HL-60 (cell line): ENCODE measurements around the gene CCDC92.

ENCODE experiments used
- DNase-seq, 2 experiments: peaks; one replicate each; pipeline ENCODE4 v3.0.0-alpha.2; 2010 to 2020; ENCODE audit warnings: low read depth in 1 of 2, low spot score in 1 of 2
- H3K27ac ChIP-seq: fragments of 250-450 bp; sonication (Bioruptor Pico); replicated peaks from 2 replicates; pipeline ENCODE4 v1.5.1; 2020; ENCODE audit warnings: mild to moderate bottlenecking, moderate library complexity
- H3K27me3 ChIP-seq: fragments of 250-450 bp; sonication (Bioruptor Pico); 2 replicates; pipeline ENCODE4 v1.5.1; 2021; ENCODE audit warnings: mild to moderate bottlenecking, moderate library complexity; ENCODE audit not compliant: insufficient read depth, poor library complexity, severe bottlenecking
- H3K4me3 ChIP-seq: replicated peaks from 2 replicates; pipeline ENCODE4 v1.5.1; 2011; ENCODE audit warnings: mild to moderate bottlenecking, control low read depth, low read length; ENCODE audit not compliant: insufficient read depth
- GABPA ChIP-seq: IDR thresholded peaks from 2 replicates; pipeline ENCODE4 v1.6.1; 2012; ENCODE audit warnings: low read depth
- POLR2AphosphoS5 ChIP-seq: IDR thresholded peaks from 2 replicates; pipeline ENCODE4 v1.6.1; 2012; ENCODE audit warnings: low read depth
- SPI1 ChIP-seq: IDR thresholded peaks from 2 replicates; pipeline ENCODE4 v1.6.1; 2012; ENCODE audit warnings: low read depth, mild to moderate bottlenecking, borderline replicate concordance
- TF ChIP-seq, protein P1 (sequence below): IDR thresholded peaks from 2 replicates; pipeline ENCODE4 v1.6.1; 2012; ENCODE audit warnings: low read depth; ENCODE audit not compliant: insufficient replicate concordance
- TF ChIP-seq, protein P2 (sequence below): IDR thresholded peaks from one replicate; pipeline ENCODE4 v1.5.1; 2011; ENCODE audit warnings: low read length, control low read depth, inconsistent platforms; ENCODE audit not compliant: insufficient read depth

CCDC92 gene

DNA sequence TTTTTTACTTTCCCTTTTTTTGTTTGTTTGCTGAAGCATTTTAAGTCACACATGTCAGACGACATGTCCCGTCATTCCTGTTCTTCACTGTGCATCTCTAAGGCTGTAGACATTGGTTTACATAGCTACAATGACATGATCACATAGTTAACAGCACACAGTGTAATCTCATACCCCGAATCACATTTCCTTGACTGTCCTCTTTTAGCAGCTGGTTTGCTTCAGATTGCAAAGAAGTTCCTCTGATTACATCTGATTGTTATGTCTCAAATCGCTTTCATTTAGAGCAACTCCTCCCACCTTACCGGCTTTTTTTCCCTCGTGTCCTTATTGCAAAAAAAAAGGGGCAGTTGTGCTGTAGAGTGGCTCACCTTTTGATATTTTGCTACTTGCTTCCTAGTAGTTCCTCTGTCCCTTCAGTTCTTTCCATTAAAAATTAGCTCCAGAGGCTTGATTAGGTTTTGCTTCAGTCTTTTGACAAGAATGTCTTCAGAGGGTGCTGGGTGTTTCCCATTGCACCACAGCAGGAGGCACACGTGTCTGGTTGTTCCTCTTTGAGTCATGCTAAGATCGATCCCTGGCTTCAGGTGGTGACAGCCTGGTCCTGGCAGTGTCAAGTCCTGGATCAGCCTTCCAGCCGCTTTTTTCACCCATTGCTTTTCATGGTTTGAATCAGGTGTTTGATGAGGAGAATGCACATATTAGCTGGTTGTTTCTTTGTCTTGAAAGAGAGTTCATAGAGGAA is 35.4 kb upstream of the CCDC92 start:
- H3K4me3 ChIP-seq: no peak overlapping the region
- TF ChIP-seq, protein P1, sequence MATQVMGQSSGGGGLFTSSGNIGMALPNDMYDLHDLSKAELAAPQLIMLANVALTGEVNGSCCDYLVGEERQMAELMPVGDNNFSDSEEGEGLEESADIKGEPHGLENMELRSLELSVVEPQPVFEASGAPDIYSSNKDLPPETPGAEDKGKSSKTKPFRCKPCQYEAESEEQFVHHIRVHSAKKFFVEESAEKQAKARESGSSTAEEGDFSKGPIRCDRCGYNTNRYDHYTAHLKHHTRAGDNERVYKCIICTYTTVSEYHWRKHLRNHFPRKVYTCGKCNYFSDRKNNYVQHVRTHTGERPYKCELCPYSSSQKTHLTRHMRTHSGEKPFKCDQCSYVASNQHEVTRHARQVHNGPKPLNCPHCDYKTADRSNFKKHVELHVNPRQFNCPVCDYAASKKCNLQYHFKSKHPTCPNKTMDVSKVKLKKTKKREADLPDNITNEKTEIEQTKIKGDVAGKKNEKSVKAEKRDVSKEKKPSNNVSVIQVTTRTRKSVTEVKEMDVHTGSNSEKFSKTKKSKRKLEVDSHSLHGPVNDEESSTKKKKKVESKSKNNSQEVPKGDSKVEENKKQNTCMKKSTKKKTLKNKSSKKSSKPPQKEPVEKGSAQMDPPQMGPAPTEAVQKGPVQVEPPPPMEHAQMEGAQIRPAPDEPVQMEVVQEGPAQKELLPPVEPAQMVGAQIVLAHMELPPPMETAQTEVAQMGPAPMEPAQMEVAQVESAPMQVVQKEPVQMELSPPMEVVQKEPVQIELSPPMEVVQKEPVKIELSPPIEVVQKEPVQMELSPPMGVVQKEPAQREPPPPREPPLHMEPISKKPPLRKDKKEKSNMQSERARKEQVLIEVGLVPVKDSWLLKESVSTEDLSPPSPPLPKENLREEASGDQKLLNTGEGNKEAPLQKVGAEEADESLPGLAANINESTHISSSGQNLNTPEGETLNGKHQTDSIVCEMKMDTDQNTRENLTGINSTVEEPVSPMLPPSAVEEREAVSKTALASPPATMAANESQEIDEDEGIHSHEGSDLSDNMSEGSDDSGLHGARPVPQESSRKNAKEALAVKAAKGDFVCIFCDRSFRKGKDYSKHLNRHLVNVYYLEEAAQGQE: no peak
- TF ChIP-seq SPI1: peak; percentile 31; the same call in 1 of the 2 replicates
- H3K27ac ChIP-seq: no peak overlapping the region
- no peaks in the 10 kb centered on the region for H3K27me3 ChIP-seq
- DNase-seq: peak; percentile 24 to 75

DNA sequence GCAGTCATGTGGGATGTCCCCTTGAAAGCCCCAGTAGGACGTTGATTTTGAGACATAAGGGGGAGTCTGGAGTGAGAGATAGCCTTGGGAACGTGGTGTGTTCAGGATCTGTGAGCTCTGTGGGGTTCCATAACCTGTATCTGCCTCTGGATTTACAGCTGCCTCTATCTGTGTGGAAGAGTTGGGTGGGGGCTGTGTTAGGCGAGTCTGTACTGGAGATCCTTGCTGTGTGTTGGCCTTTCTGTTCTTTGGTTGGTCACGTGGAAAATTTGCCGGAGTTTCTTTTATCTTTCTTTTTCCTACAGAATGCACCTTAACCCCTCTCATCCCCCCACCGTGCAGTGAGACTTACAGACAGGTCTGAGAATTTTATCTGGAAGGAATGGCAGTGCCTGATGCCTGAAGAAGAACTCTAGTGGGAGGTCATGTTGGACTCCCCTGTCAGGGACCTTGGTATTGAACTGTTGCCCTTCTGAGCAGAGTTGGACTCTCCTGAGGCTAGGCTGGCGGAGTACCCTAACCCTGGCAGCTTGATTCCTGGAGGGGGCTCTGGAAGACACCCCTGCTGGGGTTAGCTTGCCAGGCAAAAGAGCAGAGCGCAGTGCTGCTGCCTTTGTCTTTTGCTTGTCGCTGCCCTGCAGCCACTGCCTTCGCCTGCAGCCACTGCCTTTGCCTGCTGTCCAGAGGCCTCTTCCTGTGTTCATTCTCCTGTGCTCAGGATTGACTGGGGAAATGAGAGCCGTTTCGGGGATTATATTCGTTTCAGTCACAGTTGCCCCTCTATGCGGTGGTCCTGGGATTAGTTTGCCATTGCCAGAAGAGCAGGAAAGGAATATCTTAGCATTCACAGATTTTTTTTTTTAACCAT is 34.4 kb upstream of the CCDC92 start:
- Histone ChIP-seq H3K27me3 (no peaks in the 10 kb centered on the region), H3K4me3 (no peak overlapping the region), H3K27ac (no peak overlapping the region; the same call in 1 of the 2 replicates)
- TF ChIP-seq SPI1 (no peak), GABPA (no peak), POLR2AphosphoS5 (no peak)
- TF ChIP-seq, protein P2, sequence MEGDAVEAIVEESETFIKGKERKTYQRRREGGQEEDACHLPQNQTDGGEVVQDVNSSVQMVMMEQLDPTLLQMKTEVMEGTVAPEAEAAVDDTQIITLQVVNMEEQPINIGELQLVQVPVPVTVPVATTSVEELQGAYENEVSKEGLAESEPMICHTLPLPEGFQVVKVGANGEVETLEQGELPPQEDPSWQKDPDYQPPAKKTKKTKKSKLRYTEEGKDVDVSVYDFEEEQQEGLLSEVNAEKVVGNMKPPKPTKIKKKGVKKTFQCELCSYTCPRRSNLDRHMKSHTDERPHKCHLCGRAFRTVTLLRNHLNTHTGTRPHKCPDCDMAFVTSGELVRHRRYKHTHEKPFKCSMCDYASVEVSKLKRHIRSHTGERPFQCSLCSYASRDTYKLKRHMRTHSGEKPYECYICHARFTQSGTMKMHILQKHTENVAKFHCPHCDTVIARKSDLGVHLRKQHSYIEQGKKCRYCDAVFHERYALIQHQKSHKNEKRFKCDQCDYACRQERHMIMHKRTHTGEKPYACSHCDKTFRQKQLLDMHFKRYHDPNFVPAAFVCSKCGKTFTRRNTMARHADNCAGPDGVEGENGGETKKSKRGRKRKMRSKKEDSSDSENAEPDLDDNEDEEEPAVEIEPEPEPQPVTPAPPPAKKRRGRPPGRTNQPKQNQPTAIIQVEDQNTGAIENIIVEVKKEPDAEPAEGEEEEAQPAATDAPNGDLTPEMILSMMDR: no peak
- TF ChIP-seq, protein P1: no peak
- no peak for DNase-seq

DNA sequence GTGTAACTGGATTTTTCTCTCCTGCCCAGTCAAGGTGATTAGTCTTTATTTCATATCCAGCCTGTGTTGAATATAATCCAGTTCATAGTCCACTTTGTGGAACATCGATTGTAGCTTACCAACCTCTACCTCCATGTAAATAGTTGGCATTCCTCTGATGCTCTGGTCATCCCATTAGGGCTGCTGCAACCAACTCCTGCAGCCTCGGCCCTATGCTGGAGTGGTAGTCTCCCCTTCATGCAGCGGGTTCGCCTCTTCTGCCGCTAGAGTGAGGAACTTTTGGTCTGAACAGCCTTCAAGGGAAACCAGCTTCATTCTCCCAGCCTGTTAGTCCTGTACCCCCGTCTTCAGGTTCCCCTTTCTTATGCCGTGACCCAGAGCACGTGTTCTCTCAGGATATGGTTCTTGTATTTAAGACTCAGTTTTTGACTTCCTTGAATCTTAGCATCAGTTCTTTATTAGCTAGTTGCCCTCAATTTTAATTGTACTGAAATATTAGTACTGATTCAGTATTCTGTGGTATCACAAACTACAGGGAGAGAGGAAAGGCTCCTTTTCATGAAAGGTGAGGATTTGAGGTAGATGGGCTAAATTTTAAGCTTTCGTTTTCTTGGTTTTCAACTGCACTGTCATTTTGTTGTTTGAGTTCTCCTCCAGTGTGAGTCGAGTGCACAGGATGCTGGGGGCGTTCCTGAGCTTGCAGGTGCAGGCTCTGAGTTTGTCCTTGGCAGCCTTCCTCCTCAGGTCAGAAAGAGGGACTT is 33.6 kb upstream of the CCDC92 start:
- Histone ChIP-seq H3K27me3 (no peaks in the 10 kb centered on the region), H3K4me3 (no peak overlapping the region), H3K27ac (no peak overlapping the region; the same call in 1 of the 2 replicates)
- DNase-seq: peak in 1 of 2 experiments; percentile 80
- TF ChIP-seq GABPA: no peak
- TF ChIP-seq SPI1: peak; percentile 61; the same call in 1 of the 2 replicates
- TF ChIP-seq, protein P1: no peak
- TF ChIP-seq, protein P2: no peak
- TF ChIP-seq POLR2AphosphoS5: no peak
